ENCODE results near the gene GABRR2. TPM values are rescaled to one million over a fixed set of nuclear protein-coding genes. Genes with fewer than 3 reads are reported as not detected.

Gene GABRR2
- total RNA-seq, 4 donors from 2014 or later: 0.27 to 0.62 TPM; not detected in 2

DNA sequence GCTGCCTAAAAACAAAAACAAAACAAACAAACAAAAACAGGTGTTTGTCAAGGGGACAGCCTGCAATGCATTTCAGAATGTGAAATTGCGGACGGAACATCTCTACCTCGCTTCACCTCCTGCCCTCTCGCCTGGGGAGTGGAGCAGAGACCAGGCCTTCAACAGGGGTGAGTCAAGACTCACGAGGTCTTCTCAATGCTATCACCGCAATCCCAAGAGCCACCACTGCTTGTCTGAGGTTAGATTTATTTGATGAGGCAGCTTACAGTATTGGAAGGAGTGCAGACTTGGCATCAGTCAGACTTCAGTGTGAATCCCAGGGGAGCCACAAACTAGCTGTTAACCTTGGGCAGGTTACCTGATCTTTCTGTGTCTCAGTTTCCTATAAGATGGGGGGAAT lies 105.6 kb downstream of the GABRR2 start:
- WGBS, 2 donors: 90 to 93% methylated on average over 6 of the region's 6 CpGs
- no peak for DNase-seq (ENCODE audit: low spot score in 2 of 2)
- TF ChIP-seq, protein P1, sequence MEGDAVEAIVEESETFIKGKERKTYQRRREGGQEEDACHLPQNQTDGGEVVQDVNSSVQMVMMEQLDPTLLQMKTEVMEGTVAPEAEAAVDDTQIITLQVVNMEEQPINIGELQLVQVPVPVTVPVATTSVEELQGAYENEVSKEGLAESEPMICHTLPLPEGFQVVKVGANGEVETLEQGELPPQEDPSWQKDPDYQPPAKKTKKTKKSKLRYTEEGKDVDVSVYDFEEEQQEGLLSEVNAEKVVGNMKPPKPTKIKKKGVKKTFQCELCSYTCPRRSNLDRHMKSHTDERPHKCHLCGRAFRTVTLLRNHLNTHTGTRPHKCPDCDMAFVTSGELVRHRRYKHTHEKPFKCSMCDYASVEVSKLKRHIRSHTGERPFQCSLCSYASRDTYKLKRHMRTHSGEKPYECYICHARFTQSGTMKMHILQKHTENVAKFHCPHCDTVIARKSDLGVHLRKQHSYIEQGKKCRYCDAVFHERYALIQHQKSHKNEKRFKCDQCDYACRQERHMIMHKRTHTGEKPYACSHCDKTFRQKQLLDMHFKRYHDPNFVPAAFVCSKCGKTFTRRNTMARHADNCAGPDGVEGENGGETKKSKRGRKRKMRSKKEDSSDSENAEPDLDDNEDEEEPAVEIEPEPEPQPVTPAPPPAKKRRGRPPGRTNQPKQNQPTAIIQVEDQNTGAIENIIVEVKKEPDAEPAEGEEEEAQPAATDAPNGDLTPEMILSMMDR (IDR thresholded peaks at IDR 0.05): no peak
- TF ChIP-seq POLR2A (IDR thresholded peaks at IDR 0.05): no peak
- no peak overlapping the region for H3K4me3 ChIP-seq (ENCODE audit: low read depth, poor library complexity, severe bottlenecking)
- intact Hi-C loops (cut with DNase I; ENCODE audit: low total_unique reads): no loop called here

GRCh38 chr6:89208551-89208950 lies 106.5 kb downstream of the GABRR2 start:
- WGBS, 2 donors: 52 to 81% methylated on average over 4 of the region's 4 CpGs
- no peak for TF ChIP-seq POLR2A (IDR thresholded peaks at IDR 0.05)
- TF ChIP-seq, protein P1 (IDR thresholded peaks at IDR 0.05): no peak
- DNase-seq (ENCODE audit: low spot score in 2 of 2): no peak
- intact Hi-C loops (cut with DNase I; ENCODE audit: low total_unique reads): no loop called here
- no peak overlapping the region for H3K4me3 ChIP-seq (ENCODE audit: low read depth, poor library complexity, severe bottlenecking)

Other genes with a start within 250 kb of the GABRR2 start
- 100 to 1,000 TPM; 197 to 362 (median 260) TPM for gene PNRC1, start 234.5 kb downstream of the GABRR2 start, total RNA-seq
- under 1 TPM in 1 of 4 donors, not detected in 3; 0.49 TPM for gene SRSF12, start 197.2 kb downstream of the GABRR2 start, total RNA-seq
- gene PM20D2, start 169.2 kb downstream of the GABRR2 start, total RNA-seq: 10 to 100 TPM; 10.6 to 19.4 (median 15.7) TPM
- under 1 TPM in 3 of 4 donors, not detected in 1; 0.17 to 0.86 (median 0.39) TPM for gene GABRR1, start 97.9 kb downstream of the GABRR2 start, total RNA-seq
- 10 to 100 TPM; 15.9 to 26.7 (median 22.6) TPM for gene UBE2J1, start 37.4 kb upstream of the GABRR2 start, total RNA-seq
- 10 to 100 TPM; 13.3 to 22.3 (median 20.1) TPM for gene RRAGD, start 97.0 kb upstream of the GABRR2 start, total RNA-seq
- 1 to 10 TPM; 3.2 to 6.7 (median 4.8) TPM for gene ANKRD6, start 117.9 kb upstream of the GABRR2 start, total RNA-seq

All from lower leg skin (tissue), 4 donors.